GM18520 (cell line): ENCODE results near the gene RNASE11.

Source experiments
- ATAC-seq: cut with Tn5 transposase; IDR thresholded peaks from one replicate; pipeline ENCODE4 v1.9.1; 2021; ENCODE audit not compliant: unreplicated experiment

The RNASE11 gene

GRCh38 chr14:20546877-20547276 lies 40.9 kb downstream of the RNASE11 start:
- no peak for ATAC-seq

DNA sequence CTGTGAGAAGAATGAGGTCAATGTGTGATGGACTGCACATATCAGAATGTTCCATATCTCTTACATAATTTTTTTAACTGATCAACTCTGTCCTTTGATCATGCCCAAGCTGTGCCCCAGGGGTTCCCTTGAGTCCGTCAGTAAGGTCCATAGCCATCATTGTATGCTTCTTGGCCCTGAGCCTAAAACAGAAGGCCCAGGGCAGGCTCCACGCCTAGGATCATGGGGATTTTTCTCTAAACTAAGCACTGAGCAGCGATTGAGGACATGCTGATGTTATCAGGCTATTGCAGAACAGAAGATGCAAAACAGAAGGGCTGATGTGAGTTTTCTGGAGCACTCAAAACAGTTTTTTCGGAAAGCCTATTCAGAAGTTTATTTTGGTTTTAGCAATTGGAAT lies 47.9 kb downstream of the RNASE11 start:
- ATAC-seq, result no peak
